ENCODE data around the gene CD276. TPM values are rescaled to one million over a fixed set of nuclear protein-coding genes. Genes with fewer than 3 reads are reported as not detected.

CD276 gene
- total RNA-seq, 3 donors from 2014 or later = 20.9 to 119 (median 73.7) TPM

DNA sequence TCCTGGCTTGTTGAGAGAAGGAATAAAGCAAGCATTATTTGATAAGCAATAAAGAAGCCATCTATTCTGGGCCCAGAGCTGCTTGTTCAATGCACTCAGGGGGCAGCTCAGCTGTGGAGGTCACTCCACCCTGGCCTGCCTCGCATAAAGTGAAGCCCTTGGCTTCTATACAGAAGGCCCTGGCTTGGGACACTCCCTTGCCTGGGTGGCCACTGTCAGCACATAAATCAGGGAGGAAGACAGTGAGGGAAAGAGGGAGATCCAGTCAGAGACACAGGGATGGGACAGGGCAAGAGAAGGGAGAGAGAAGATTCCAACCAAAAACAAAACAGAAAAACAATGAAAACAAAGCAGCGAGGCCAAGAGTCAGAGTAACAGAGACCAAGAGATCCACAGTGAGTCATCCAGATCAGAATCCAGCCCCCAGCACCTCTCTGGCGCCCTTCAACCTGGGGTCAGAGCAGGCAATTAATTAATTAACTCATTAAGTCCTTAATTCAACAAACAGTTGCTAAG lies 57.2 kb downstream of the CD276 start:
- DNase-seq (ENCODE audit: low spot score in 2 of 2) = no peak
- intact Hi-C loops (cut with DNase I; ENCODE audit: low total_unique reads) = no loop called here
- Histone ChIP-seq H3K4me3 (no peak overlapping the region), H3K27ac (no peak overlapping the region), H3K4me1 (peaks cover 0 to 3% of the 10 kb centered on the region in 2 donors), H3K36me3 (no peaks in the 10 kb centered on the region), H3K27me3 (no peaks in the 10 kb centered on the region), H3K9me3 (no peaks in the 10 kb centered on the region)
- TF ChIP-seq, protein P1, sequence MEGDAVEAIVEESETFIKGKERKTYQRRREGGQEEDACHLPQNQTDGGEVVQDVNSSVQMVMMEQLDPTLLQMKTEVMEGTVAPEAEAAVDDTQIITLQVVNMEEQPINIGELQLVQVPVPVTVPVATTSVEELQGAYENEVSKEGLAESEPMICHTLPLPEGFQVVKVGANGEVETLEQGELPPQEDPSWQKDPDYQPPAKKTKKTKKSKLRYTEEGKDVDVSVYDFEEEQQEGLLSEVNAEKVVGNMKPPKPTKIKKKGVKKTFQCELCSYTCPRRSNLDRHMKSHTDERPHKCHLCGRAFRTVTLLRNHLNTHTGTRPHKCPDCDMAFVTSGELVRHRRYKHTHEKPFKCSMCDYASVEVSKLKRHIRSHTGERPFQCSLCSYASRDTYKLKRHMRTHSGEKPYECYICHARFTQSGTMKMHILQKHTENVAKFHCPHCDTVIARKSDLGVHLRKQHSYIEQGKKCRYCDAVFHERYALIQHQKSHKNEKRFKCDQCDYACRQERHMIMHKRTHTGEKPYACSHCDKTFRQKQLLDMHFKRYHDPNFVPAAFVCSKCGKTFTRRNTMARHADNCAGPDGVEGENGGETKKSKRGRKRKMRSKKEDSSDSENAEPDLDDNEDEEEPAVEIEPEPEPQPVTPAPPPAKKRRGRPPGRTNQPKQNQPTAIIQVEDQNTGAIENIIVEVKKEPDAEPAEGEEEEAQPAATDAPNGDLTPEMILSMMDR (IDR thresholded peaks at IDR 0.05) = no peak
- no peak for TF ChIP-seq POLR2A (IDR thresholded peaks at IDR 0.05)
- no peak for TF ChIP-seq POLR2AphosphoS5 (IDR thresholded peaks at IDR 0.05)

DNA sequence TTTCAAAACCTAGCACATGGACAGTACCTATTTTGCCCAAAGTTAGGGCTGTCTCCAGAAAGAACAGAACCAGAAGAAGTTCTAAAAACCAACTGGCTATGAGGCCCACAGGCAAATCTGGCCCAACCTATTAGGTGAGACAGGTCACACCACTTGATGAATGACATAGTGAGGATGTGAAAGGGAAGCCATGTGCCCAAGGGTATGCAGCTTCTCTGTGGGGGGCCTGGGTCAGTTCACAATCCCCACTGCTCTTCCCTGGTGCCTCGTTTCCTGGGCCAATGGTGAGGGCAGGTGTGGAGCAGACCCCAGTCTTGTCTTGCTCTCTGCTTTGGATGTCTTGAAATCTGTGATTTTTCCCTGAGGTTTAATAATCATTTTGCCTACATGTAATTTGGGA lies 60.1 kb downstream of the CD276 start:
- intact Hi-C loops (cut with DNase I; ENCODE audit: low total_unique reads) = no loop called here
- Histone ChIP-seq H3K4me3 (no peak overlapping the region), H3K4me1 (peaks cover 0 to 3% of the 10 kb centered on the region in 2 donors), H3K27ac (no peak overlapping the region), H3K36me3 (no peaks in the 10 kb centered on the region), H3K27me3 (no peaks in the 10 kb centered on the region), H3K9me3 (no peaks in the 10 kb centered on the region)
- DNase-seq (ENCODE audit: low spot score in 2 of 2) = no peak
- TF ChIP-seq POLR2AphosphoS5 (IDR thresholded peaks at IDR 0.05) (no peak), POLR2A (IDR thresholded peaks at IDR 0.05) (no peak)
- TF ChIP-seq, protein P1 (IDR thresholded peaks at IDR 0.05) = no peak

DNA sequence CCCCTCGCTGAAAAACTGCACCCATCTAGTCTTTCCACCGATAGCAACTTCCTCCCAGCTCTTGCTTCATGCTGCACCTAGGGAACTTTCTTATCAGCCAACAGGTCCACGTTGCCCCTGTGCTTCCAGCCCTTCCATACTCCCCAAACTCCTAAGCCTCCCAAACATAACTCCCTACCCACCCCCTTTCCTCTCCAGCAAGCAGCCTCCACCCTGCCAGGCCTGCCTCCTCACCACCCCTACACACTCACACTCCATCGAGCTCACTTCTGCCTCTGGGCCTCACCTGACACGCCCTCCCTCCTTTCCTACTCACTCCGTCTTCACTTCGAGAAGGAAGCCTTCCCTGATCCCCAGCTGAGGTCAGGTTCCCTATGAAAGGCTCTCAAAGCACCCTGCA lies 60.9 kb downstream of the CD276 start:
- no peaks in the 10 kb centered on the region for H3K27me3 ChIP-seq
- TF ChIP-seq POLR2AphosphoS5 (IDR thresholded peaks at IDR 0.05) = no peak
- no peak for TF ChIP-seq POLR2A (IDR thresholded peaks at IDR 0.05)
- TF ChIP-seq, protein P1 (IDR thresholded peaks at IDR 0.05) = no peak

DNA sequence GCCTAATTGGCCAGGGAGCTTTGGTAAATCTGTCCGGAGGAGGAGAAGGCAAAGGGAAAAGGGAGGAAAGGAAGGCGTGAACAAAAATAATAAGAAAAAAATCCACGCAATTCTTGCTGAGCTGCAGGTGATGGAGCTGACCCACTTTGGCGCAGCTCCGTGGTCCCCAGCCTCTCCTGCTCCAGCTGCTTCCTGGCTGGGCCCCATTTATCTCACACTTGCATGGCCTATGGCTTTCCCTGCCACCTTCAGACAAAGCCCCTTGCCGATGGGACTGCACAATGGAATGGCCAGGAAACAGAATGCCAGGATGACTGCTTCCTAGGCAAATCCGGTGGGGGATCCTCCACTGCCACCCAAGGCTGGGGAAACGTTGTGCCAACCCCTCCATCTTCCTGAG lies 62.1 kb downstream of the CD276 start:
- no peak overlapping the region for H3K4me3 ChIP-seq
- TF ChIP-seq POLR2AphosphoS5 (IDR thresholded peaks at IDR 0.05) = no peak
- TF ChIP-seq POLR2A (IDR thresholded peaks at IDR 0.05) = no peak
- TF ChIP-seq, protein P1 (IDR thresholded peaks at IDR 0.05) = no peak
- no peak overlapping the region for H3K27ac ChIP-seq
- H3K36me3 ChIP-seq = no peaks in the 10 kb centered on the region
- intact Hi-C loops (cut with DNase I; ENCODE audit: low total_unique reads) = no loop called here
- no peaks in the 10 kb centered on the region for H3K9me3 ChIP-seq
- no peak for DNase-seq (ENCODE audit: low spot score in 2 of 2)
- peaks cover 0 to 3% of the 10 kb centered on the region in 2 donors for H3K4me1 ChIP-seq
- peaks cover 0 to 3% of the 10 kb centered on the region in 2 donors for H3K27me3 ChIP-seq

More for the DNA sequence above, 60.9 kb downstream of the CD276 start:
- H3K27ac ChIP-seq = no peak overlapping the region
- intact Hi-C loops (cut with DNase I; ENCODE audit: low total_unique reads) = no loop called here
- no peak for DNase-seq (ENCODE audit: low spot score in 2 of 2)
- no peaks in the 10 kb centered on the region for H3K36me3 ChIP-seq
- H3K9me3 ChIP-seq = no peaks in the 10 kb centered on the region
- H3K4me3 ChIP-seq = no peak overlapping the region
- peaks cover 0 to 3% of the 10 kb centered on the region in 2 donors for H3K4me1 ChIP-seq

DNA sequence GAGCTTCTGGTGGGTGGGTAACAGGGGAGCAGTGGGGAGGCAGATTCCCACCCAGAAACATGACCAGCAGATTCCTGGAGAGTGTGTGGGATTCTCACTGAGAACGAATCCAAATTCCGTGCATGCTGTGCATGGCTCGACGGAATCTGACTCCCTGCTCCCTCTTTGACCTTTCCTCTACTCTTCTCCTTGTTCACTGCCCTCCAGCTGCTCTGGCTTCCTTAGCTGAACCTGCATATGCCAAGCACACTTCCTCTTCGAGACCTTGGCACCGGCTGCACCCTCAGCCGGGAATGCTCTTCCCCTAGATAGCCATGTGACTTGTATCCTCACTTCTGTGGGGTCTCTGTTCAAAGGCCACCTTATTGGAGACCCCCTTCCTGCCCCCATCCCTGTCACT lies 62.7 kb downstream of the CD276 start:
- intact Hi-C loops (cut with DNase I; ENCODE audit: low total_unique reads) = no loop called here
- Histone ChIP-seq H3K27ac (no peak overlapping the region), H3K4me1 (peaks cover 3 to 4% of the 10 kb centered on the region in 2 donors), H3K36me3 (no peaks in the 10 kb centered on the region), H3K9me3 (no peaks in the 10 kb centered on the region), H3K4me3 (no peak overlapping the region), H3K27me3 (peaks cover 0 to 9% of the 10 kb centered on the region in 2 donors)
- DNase-seq (ENCODE audit: low spot score in 2 of 2) = no peak
- no peak for TF ChIP-seq POLR2AphosphoS5 (IDR thresholded peaks at IDR 0.05)
- TF ChIP-seq, protein P1 (IDR thresholded peaks at IDR 0.05) = no peak
- no peak for TF ChIP-seq POLR2A (IDR thresholded peaks at IDR 0.05)
